Inferior parietal cortex (tissue), 1 donor: ENCODE results near the gene LTBP3.
A peak's percentile ranks its signal among the peaks of the same experiment; 100 is the strongest.

ENCODE experiments used
- DNase-seq: peaks from one replicate; pipeline ENCODE4 v3.0.0-alpha.2; 2016; ENCODE audit errors: extremely low spot score

LTBP3 gene

GRCh38 chr11:65496304-65497140 lies 61.6 kb downstream of the LTBP3 start:
- DNase-seq: peak; percentile 64

DNA sequence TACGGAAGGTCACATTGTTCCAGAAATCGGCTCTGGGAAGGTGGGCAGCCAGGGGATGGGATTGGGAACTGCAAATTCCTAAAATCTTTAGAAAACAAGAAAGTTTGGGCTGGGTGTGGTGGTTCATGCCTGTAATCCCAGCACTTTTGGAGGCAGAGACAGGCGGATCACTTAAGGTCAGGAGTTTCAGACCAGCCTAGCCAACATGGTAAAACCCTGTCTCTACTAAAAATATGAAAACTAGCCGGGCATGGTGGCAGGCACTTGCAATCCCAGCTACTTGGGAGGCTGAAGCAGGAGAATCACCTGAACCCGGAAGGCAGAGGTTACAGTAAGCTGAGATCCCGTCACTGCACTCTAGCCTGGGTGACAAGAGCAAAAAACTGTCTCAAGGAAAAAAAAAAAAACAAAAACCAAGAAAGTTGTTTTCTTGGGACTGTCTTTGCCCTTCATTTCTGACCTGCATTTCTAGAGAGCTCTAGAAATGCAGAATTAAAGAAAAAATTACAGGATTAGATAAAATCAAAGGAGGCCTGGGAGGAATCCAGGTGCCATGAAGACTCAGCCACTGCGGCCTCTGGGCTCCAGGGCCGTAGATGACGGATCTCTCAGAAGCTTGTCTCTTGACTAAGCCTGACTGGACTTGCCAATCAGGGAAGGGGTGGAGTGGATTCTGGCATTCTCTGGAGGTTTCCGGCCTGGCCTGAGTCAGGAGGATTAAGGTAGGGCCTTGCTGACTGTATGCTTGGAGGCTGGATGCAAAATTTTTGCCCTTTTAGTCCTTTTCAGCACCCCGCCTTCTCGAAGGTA lies 64.6 kb downstream of the LTBP3 start:
- DNase-seq: peak; percentile 62

GRCh38 chr11:65492637-65493366 lies 65.4 kb downstream of the LTBP3 start:
- peak; percentile 79 for DNase-seq

DNA sequence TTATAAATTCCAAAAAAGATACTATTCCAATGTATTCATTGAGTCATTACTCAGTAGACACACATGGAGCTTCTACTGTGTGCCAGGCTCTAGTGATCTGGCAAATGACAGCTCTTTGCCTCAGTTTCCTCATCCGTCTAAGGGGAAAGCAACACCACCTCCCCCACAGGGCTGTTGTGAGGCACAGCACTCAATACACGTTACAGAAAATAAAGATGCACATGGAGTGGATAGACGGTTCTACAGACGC lies 65.8 kb downstream of the LTBP3 start:
- no peak for DNase-seq

GRCh38 chr11:65491614-65492386 lies 66.4 kb downstream of the LTBP3 start:
- DNase-seq: peak; percentile 73

GRCh38 chr11:65491163-65491465 lies 67.0 kb downstream of the LTBP3 start:
- no peak for DNase-seq

- DNase-seq: no peak
Measured at GRCh38 chr11:65489706-65490320, 68.3 kb downstream of the LTBP3 start.

- DNase-seq: peak; percentile 55
Measured at GRCh38 chr11:65489035-65489705, 69.0 kb downstream of the LTBP3 start.
